ENCODE results near the gene APLP2. TPM values are rescaled to one million over a fixed set of nuclear protein-coding genes. Genes with fewer than 3 reads are reported as not detected.

APLP2 gene
- total and polyA plus RNA-seq, 2 of the 4 experiments (the other 2 are of a cell fraction): 127 to 235 TPM

DNA sequence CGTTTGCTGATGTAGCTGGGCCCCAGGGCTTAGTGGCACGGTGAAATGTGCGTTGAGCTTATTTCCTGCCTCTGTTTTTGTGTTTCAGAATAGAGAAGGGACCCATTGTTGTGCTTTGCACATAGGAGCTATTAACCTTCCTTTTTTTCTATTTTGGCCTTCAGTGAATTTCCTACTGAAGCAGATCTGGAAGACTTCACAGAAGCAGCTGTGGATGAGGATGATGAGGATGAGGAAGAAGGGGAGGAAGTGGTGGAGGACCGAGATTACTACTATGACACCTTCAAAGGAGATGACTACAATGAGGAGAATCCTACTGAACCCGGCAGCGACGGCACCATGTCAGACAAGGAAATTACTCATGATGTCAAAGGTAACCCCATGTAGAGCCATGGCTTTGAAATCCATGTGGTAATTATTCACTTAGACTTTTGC is 52.5 kb downstream of the APLP2 start:
- in situ Hi-C loops (cut with MboI; ENCODE audit: low sequenced_read_pairs) (no loop called here), dilution Hi-C loops (cut with HindIII; ENCODE audit: low sequenced_read_pairs, unreplicated experiment) (no loop called here), intact Hi-C loops (cut with micrococcal nuclease) (loop anchor here (5.0 kb wide), 1 partner anchor 620 kb away; no protein-coding TSS in a partner anchor)
- H3K36me3 ChIP-seq (ENCODE audit: control insufficient read depth, insufficient read depth, low read length): peaks cover 31% of the 10 kb centered on the region
- no peaks in the 10 kb centered on the region for H3K9me3 ChIP-seq (ENCODE audit: control insufficient read depth, insufficient read depth, low read length)
- H2AK5ac ChIP-seq (ENCODE audit: low read depth, low read length): no peak overlapping the region
- CTCF ChIA-PET: interaction anchor here (0.6 to 1.3 kb wide), 2 partner anchors 199 to 246 kb away, joined by 4 to 6 read pairs; no protein-coding TSS in a partner anchor
- TF ChIP-seq, protein P1, sequence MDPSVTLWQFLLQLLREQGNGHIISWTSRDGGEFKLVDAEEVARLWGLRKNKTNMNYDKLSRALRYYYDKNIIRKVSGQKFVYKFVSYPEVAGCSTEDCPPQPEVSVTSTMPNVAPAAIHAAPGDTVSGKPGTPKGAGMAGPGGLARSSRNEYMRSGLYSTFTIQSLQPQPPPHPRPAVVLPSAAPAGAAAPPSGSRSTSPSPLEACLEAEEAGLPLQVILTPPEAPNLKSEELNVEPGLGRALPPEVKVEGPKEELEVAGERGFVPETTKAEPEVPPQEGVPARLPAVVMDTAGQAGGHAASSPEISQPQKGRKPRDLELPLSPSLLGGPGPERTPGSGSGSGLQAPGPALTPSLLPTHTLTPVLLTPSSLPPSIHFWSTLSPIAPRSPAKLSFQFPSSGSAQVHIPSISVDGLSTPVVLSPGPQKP (IDR thresholded peaks at IDR 0.05; ENCODE audit: borderline replicate concordance, low read depth, low read length): no peak
- no peak for TF ChIP-seq CEBPB (IDR thresholded peaks at IDR 0.05; ENCODE audit: low read depth, low read length)
- TF ChIP-seq, protein P2, sequence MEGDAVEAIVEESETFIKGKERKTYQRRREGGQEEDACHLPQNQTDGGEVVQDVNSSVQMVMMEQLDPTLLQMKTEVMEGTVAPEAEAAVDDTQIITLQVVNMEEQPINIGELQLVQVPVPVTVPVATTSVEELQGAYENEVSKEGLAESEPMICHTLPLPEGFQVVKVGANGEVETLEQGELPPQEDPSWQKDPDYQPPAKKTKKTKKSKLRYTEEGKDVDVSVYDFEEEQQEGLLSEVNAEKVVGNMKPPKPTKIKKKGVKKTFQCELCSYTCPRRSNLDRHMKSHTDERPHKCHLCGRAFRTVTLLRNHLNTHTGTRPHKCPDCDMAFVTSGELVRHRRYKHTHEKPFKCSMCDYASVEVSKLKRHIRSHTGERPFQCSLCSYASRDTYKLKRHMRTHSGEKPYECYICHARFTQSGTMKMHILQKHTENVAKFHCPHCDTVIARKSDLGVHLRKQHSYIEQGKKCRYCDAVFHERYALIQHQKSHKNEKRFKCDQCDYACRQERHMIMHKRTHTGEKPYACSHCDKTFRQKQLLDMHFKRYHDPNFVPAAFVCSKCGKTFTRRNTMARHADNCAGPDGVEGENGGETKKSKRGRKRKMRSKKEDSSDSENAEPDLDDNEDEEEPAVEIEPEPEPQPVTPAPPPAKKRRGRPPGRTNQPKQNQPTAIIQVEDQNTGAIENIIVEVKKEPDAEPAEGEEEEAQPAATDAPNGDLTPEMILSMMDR (conservative IDR thresholded peaks at IDR 0.05; ENCODE audit: low read depth, low read length): no peak
- no peak overlapping the region for H2BK5ac ChIP-seq (ENCODE audit: low read depth, low read length, poor library complexity, severe bottlenecking)
- H2AK9ac ChIP-seq (replicated peaks; ENCODE audit: low read depth, low read length, poor library complexity): no peak overlapping the region
- H3K4me3 ChIP-seq (ENCODE audit: insufficient read depth, low read depth, low read length): no peak overlapping the region
- peaks cover 5% of the 10 kb centered on the region for H3K4me1 ChIP-seq (ENCODE audit: control insufficient read depth, insufficient read depth, low read length)
- H2BK15ac ChIP-seq (ENCODE audit: low read depth, low read length): no peak overlapping the region
- ATAC-seq (ENCODE audit: low read depth) (no peak), DNase-seq (no peak)
- no peak overlapping the region for H4K91ac ChIP-seq (ENCODE audit: insufficient read depth, low read depth, low read length)
- no peak overlapping the region for H3K14ac ChIP-seq (replicated peaks; ENCODE audit: low read depth, low read length)
- H3K23ac ChIP-seq (ENCODE audit: low read depth, low read length): no peak overlapping the region
- H2BK120ac ChIP-seq (ENCODE audit: low read depth, low read length): no peak overlapping the region
- no peak overlapping the region for H4K5ac ChIP-seq (ENCODE audit: low read depth, low read length)
- no peak overlapping the region for H3K27ac ChIP-seq (ENCODE audit: insufficient read depth, low read length)
- peaks cover 12% of the 10 kb centered on the region for H3K9me1 ChIP-seq (ENCODE audit: insufficient read depth, low read length)
- H2AFZ ChIP-seq (replicated peaks; ENCODE audit: low read length, poor library complexity): no peak overlapping the region
- no peak overlapping the region for H3K56ac ChIP-seq (ENCODE audit: extremely low read depth, insufficient read depth, low read length)
- no TSS peak for BruUV-seq (replicated peaks)
- H4K20me1 ChIP-seq (ENCODE audit: insufficient read depth, low read length): peaks cover 20% of the 10 kb centered on the region
- H3K79me1 ChIP-seq (ENCODE audit: low read depth in 1 of 2, low read length in 2 of 2): peaks cover 4 to 32% of the 10 kb centered on the region in 2 experiments; a peak in 2 of 4 replicates
- no peaks in the 10 kb centered on the region; the same call in none of the 2 replicates for H3K27me3 ChIP-seq (ENCODE audit: control insufficient read depth, insufficient read depth, low read length)
- no peak overlapping the region for H3K18ac ChIP-seq (ENCODE audit: low read depth, low read length)
- no peak overlapping the region for H3K4ac ChIP-seq (ENCODE audit: low read depth, low read length)
- no peak overlapping the region for H3K4me2 ChIP-seq (ENCODE audit: low read depth, low read length)
- POLR2A ChIA-PET (ENCODE audit: unreplicated experiment): no interaction called here
- H4K8ac ChIP-seq (ENCODE audit: low read depth in 2 of 2, low read length in 2 of 2): no peak overlapping the region
- H3K9ac ChIP-seq (ENCODE audit: low read depth, low read length): no peak overlapping the region
- no peak overlapping the region for H2BK20ac ChIP-seq (ENCODE audit: low read depth, low read length)
- 100% methylated on average over 3 of the region's 7 CpGs; no CpG with 5 or more reads in 1 of the 2 experiments for WGBS, 2 experiments (ENCODE audit: extremely low coverage in 2 of 2, insufficient read length in 1 of 2)
